ENCODE results near the gene L3MBTL3.

The L3MBTL3 gene

DNA sequence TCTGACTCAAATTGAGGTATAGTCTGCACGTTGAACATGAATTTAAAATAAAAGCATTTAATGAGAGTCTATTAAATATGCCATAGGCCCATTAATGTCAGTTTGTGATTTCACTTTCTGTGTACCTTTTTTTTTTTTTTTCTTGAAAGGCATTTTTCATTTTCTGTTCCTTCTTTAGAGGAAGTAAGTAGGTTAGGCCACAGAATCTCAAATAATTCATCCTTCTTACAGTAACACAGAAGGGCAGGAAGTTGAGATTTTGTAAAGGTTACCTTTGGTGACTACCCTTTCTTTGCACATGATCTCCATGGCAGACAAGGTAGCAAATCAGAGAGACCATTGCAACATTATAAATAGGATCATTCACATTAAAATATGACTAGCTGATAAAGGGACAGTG, 9.6 kb downstream of the L3MBTL3 start:
- no peak for DNase-seq (ENCODE audit: low read depth)

- no peak for DNase-seq (ENCODE audit: low read depth)
Observed at GRCh38 chr6:130029163-130029562, 10.8 kb downstream of the L3MBTL3 start.

DNA sequence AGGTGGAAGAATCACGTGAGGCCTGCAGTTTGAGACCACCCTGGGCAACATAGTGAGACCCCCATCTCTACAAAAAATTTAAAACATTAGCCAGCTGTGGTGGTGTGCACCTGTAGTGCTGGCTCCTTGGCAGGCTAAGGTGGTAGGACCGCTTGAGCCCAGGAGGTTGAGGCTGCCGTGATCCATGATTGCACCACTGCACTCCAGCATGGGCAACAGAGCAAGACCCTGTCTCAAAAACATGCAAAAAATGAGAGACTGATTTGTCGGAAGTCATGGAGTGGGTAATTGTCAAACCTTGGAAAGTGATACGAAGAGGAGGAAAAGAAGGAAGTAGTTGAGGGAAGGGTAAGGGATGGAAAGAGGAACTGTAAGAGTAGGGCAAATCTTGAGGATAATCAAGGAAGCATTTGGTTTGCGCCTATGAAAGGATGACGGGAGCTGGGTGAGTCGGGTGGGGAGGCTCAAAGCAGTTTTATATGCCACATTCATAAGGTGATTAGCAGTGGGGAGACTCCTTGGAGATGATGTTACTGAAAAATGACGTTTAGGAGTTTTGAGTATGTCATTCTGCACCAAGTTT, 14.5 kb downstream of the L3MBTL3 start:
- DNase-seq (ENCODE audit: low read depth) = no peak

- DNase-seq (ENCODE audit: low read depth) = no peak
Observed at GRCh38 chr6:130033949-130034348, 15.6 kb downstream of the L3MBTL3 start.

DNA sequence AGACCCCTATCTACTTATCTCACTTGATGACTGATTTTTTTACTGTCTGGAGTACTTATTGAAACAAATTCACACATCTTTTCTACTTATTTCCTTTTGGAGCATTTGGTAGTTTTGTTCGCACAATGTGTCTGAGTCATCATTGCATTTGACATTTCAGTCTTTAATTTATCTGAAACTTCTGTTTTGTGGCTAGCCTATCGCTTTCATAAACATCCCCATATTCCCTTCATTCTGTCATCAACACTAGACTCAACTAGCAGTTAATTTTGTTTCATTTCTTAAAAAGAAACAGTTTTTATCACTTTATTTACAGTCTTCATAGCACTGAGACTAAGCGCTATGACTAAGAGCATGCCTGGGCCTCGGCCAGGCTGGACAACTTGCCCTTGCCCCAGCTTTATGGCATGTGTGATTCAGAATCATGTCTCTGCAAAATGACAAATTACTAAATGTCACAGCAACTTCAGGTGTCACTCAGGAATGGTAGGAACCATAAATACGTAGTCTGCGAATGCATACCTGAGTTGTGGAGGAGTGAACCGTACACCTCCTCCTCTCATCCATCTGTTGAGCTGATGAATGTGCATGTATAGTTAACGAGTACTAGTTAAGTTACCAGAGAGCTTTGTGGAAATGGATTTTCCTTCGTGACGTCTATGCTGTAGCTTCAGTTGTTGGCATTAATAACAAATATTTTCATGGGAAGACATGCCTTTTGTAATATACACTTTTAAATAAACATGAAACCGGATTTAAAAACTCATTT, 16.2 kb downstream of the L3MBTL3 start:
- DNase-seq (ENCODE audit: low read depth) = peak; percentile 72

- DNase-seq (ENCODE audit: low read depth) = no peak
Observed at GRCh38 chr6:130035211-130035610, 16.8 kb downstream of the L3MBTL3 start.

DNA sequence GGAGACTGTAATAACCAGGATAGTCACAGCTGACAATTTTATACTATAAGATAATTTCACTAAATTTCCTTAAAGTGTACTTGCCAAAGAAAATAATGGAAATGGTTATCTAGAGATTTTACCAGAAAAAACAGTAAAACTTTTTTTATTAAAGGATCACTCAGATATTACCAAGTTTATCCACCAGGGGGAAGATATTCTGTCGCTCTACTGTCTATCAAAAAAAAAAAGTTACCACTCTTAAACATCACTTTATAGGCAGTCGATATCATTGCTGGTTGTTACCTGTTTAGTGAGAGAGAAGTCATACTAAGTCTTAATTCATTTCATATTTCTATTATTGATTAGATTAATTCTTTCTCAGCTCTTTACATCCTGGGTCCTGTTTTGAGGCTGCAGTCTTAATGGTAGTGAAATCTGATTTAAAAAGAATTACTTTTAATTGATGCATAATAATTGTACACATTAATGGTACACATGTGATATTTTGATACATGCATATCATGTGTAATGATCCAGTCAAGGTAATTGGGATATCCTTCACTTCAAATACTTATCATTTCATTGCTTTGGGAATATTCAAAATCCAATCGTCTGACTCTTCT, 18.9 kb downstream of the L3MBTL3 start:
- peak; percentile 43 for DNase-seq (ENCODE audit: low read depth)

GRCh38 chr6:130041594-130041993, 23.2 kb downstream of the L3MBTL3 start:
- no peak for DNase-seq (ENCODE audit: low read depth)

DNA sequence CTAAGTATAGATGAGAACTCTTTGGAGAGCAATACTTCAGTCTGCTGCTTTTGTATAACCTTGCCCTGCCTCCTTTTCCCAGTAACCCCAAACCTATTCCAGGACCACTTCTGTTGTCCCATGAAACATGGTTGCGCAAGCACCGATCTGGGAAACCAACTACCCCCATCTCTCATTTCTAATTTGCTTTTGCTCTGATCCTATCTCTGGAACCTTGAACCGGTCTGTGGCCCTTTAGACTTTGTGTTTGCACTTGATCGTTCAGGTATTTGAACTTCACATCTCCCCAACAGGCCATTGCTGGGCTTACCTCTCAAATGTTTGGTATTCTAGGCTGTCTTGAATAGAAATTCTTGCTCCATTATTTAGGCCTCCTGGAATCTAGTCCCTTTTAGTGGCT, 25.0 kb downstream of the L3MBTL3 start:
- DNase-seq (ENCODE audit: low read depth) = no peak

DNA sequence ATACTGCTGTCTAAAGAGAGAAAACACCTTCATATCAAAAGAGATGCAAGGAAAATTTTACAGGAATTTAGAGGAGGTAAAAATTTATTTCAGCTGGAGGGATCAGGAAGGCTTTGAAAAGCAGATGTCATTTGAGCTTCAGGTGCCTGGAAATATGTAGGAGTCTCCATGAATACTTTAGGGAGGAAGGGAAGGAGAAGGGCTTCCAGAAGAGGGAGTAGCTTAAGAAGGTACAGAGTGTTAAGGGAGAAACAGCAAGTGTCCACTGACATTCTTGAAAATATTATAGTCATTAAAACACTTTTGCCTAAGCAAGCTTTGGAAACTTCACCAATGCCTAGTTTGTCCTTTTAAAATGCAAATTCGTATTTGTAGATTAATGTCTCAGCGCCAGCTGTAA, 27.2 kb downstream of the L3MBTL3 start:
- no peak for DNase-seq (ENCODE audit: low read depth)

DNA sequence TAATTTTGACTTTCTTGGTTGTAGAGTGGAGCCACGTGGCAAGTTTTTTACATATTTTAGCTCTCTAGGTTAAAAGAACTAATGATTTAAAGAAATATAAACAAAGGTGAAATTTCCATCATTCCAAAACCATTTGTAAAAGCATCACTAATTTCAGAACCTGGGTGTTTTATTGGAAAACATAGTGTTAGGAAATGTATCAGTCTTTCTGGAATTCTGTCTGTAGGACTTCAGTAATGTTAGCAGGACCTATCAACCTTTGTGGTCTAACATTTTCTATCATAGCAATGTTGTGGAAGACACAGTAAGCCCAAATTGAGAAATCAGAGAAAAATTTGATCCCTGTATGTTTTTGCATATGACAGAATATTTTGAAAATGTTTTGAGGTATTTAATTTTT, 28.3 kb downstream of the L3MBTL3 start:
- peak; percentile 28 for DNase-seq (ENCODE audit: low read depth)

DNA sequence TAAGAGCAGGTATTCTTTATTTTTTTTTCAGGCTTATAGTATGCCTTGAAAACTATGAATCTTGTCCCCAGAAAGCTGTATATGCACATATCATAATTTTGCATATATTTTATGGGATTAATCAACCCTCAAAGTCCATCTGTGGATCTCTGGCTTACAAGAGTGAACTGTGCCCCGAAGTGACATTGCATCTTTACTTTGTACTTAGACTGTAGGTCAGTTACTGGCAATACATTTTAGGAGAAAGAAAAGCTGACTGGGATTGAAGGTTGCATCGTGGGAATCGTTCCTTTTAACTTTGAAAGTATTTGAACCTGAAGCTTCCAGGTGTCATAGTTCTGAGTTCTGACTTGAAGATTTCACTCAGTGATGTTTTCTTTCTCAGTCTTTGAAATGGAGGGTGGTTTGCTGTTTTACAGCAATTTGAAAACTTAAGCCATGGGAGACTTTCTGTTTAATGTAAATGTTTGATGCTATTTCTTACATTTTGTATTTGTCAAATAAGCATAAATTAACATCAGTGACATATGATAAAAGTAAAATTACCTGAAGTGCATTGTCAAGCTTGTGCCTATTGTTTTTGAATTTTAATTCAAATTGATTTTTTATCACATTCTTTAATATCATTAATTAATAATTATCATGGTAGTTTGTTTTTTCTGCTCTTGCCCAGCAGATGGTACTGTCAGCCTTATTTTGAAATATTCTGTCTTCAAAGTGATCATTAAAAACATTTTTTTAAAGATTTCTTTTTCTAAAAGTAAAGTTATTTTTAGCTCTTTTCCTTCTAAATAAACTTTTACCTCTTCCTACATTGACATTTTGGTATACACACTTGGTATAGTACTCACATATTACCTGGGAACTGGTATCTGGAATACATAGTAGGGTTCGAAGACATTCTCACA, 29.0 kb downstream of the L3MBTL3 start:
- DNase-seq (ENCODE audit: low read depth) = no peak

GRCh38 chr6:130050230-130050629, 31.8 kb downstream of the L3MBTL3 start:
- DNase-seq (ENCODE audit: low read depth) = no peak

DNA sequence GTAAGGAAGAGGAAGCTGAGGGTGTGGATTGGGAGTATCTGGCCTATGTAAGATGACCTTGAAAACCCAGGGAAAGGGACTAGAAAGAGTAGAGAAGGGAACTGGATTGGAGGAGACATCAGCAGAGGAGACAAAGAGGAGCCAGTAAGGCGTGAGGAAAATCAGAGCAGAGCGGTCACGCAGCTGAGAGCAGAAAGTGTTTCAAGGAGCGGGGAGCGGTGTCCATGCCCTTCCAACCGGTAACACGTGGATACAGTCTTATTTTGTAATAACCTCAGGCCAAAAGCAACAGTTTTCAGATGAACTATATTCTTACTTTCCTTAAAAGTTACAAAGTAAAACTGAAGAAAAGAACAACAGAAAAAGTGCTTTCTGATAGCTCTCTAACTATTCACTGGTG, 36.3 kb downstream of the L3MBTL3 start:
- DNase-seq (ENCODE audit: low read depth) = no peak

GRCh38 chr6:130055271-130055670, 36.9 kb downstream of the L3MBTL3 start:
- no peak for DNase-seq (ENCODE audit: low read depth)

DNA sequence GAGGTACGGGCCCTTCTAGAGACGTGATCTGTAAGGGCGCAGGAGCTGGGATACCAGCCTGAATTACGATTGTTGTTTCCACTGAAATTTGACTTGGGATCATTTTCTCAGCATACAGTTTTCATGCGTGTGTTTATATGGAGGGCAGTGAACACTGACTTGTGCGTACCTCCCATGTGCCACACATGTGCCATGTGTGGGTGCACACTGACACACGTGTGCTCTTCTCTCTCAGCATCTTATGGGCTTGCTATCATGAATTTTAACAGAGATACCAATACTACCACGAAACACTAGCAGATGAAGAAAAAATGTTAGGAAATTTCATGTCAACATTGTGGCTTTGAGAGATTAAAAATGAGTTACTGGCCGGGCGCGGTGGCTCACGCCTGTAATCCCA, 39.1 kb downstream of the L3MBTL3 start:
- no peak for DNase-seq (ENCODE audit: low read depth)

GRCh38 chr6:130063806-130064205, 45.4 kb downstream of the L3MBTL3 start:
- no peak for DNase-seq (ENCODE audit: low read depth)

- no peak for DNase-seq (ENCODE audit: low read depth)
Observed at GRCh38 chr6:130065609-130066156, 47.3 kb downstream of the L3MBTL3 start.

- DNase-seq (ENCODE audit: low read depth) = no peak
Observed at GRCh38 chr6:130069485-130069884, 51.1 kb downstream of the L3MBTL3 start.

GRCh38 chr6:130070326-130070725, 51.9 kb downstream of the L3MBTL3 start:
- DNase-seq (ENCODE audit: low read depth) = no peak

DNA sequence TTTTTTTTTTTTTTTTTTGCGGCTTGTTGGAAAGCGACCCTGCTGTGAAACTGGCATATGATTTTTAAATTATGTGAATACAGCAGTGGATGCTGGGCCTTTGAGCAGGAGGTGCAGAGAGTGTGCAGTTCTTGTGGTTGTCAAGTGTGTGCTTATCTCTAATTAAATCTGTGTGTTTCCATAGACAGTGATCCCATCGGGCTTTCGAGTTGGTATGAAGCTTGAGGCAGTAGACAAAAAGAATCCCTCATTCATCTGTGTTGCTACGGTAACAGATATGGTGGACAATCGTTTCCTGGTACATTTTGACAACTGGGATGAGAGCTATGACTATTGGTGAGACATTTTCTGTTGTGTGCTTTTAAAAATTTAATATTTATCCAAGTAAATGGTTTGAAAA, 52.4 kb downstream of the L3MBTL3 start:
- no peak for DNase-seq (ENCODE audit: low read depth)

DNA sequence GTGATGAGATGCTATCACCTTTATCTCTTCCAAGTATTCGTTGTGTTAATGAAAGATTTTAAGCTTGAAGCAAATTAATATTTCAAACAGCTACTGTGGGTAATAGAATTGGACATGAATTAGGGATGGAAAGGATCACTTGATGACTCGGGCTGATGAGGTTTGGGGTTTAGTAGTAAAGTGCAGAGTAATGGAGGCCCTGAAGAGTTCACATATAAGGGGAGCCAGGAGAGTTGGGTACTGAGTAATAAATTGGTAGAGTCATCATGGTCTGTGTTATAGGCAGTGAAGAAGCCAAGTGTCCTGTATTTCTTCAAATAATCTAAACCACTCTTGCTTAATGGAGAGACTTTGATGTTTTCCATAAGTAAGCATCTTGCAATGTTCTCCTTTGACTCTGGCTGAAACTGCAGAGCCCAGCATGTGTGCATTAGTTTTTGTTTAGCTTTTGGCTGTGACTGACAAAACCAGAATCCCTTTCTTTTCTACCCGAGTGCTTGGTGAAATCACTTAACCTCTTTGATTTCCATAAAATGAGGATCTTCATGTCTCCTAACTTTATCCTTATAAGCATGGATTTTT, 57.6 kb downstream of the L3MBTL3 start:
- DNase-seq (ENCODE audit: low read depth) = no peak

All from ELR (cell line).